ENCODE measurements around the gene ONECUT1.

The ONECUT1 gene

DNA sequence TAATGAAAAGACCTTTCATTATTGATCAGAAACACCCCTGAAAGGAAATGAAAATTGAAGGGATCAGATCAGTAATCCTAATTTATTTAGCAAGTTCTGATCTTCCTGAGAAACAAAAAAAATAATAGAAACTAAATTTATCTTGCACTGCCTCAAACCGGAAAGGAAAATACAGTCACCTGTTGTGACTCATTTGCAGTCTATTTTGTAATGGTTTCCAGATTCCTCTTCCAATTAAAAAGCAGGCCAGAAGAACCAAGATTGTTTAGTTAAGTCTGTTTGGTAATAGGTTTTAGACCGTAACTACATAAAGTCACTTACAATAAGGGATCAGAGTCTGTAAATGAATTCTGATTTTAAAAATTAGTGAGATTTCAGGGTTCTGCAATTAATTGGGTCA, 61.2 kb downstream of the ONECUT1 start:
- no peak for FAIRE-seq
- TF ChIP-seq PAX5 (IDR thresholded peaks at IDR 0.05; ENCODE audit: insufficient read depth, low read length, severe bottlenecking) (no peak), POLR2A (IDR thresholded peaks at IDR 0.05; ENCODE audit: low read depth, low read length) (no peak), POLR2AphosphoS5 (IDR thresholded peaks at IDR 0.05; ENCODE audit: low read depth, low read length) (no peak), POU2F2 (IDR thresholded peaks at IDR 0.05; ENCODE audit: low read depth, low read length) (no peak), TAF1 (IDR thresholded peaks at IDR 0.05; ENCODE audit: low read depth, low read length) (no peak), SPI1 (IDR thresholded peaks at IDR 0.05; ENCODE audit: low read depth, low read length) (no peak)
- DNase-seq (ENCODE audit: insufficient read length, low spot score) = no peak

DNA sequence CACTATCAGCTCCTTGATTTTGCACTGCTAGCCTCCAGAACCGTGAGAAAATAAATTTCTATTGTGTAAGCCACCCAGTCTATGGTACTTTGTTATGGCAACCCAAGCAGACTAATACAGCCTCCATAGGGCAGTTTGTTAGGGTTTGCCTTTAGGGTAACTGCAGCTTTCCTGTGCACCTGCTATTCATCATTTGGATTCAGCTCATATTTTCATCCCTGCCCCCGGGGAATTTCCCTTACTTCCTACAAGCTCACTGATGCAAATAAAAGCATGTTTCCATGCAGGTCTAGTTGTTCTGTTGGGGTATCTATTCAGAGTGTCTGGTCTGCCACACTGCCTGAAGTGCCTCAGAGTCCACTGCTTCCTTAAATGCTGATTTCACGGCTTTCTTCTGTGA, 62.3 kb downstream of the ONECUT1 start:
- DNase-seq (ENCODE audit: insufficient read length, low spot score) (no peak), FAIRE-seq (no peak)
- TF ChIP-seq POU2F2 (IDR thresholded peaks at IDR 0.05; ENCODE audit: low read depth, low read length) (no peak), POLR2A (IDR thresholded peaks at IDR 0.05; ENCODE audit: low read depth, low read length) (no peak), PAX5 (IDR thresholded peaks at IDR 0.05; ENCODE audit: insufficient read depth, low read length, severe bottlenecking) (no peak), TAF1 (IDR thresholded peaks at IDR 0.05; ENCODE audit: low read depth, low read length) (no peak), POLR2AphosphoS5 (IDR thresholded peaks at IDR 0.05; ENCODE audit: low read depth, low read length) (no peak), SPI1 (IDR thresholded peaks at IDR 0.05; ENCODE audit: low read depth, low read length) (no peak)

DNA sequence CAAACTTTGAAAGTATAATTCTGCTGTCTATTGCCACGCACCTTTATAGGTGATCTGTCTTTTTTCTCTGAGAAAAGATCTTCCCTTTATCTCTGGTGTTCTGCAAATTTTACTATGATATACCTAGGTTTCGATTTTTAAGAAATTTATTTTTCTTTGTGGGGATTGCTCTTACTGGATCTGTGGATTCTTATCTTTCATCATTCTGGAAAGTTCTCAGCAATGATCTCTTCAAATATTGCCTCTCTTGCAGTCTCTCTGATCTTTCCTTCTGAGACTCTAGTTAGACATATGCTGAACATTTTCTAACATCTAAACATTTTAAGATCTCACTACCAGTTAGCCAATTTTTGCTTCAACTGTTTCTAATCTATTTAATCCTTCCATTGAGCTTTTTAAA, 63.9 kb downstream of the ONECUT1 start:
- FAIRE-seq (no peak), DNase-seq (ENCODE audit: insufficient read length, low spot score) (no peak)
- TF ChIP-seq POU2F2 (IDR thresholded peaks at IDR 0.05; ENCODE audit: low read depth, low read length) (no peak), PAX5 (IDR thresholded peaks at IDR 0.05; ENCODE audit: insufficient read depth, low read length, severe bottlenecking) (no peak), SPI1 (IDR thresholded peaks at IDR 0.05; ENCODE audit: low read depth, low read length) (no peak), POLR2AphosphoS5 (IDR thresholded peaks at IDR 0.05; ENCODE audit: low read depth, low read length) (no peak), POLR2A (IDR thresholded peaks at IDR 0.05; ENCODE audit: low read depth, low read length) (no peak), TAF1 (IDR thresholded peaks at IDR 0.05; ENCODE audit: low read depth, low read length) (no peak)

DNA sequence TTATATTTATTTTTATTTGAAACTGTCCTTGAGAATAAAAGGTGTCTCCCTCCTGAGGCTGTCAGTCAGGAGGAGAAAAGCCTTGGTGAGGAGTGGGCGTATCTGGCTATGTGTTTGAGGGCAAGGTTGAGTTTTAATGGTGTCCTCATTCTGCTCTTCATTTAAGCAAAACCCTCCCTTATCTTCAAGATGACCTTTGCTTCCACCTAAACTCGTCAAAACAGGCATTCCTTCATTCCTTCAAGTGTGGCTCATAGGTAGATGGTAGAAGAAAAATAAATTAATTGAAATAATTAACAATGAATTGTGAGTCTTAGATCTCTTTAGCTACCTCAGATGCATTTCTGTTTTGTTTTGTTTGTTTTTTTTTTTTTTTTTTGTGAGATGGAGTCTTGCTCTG, 71.6 kb downstream of the ONECUT1 start:
- no peak for FAIRE-seq
- TF ChIP-seq TAF1 (IDR thresholded peaks at IDR 0.05; ENCODE audit: low read depth, low read length) = no peak
- TF ChIP-seq POLR2AphosphoS5 (IDR thresholded peaks at IDR 0.05; ENCODE audit: low read depth, low read length) = no peak
- TF ChIP-seq POLR2A (IDR thresholded peaks at IDR 0.05; ENCODE audit: low read depth, low read length) = no peak
- no peak for TF ChIP-seq SPI1 (IDR thresholded peaks at IDR 0.05; ENCODE audit: low read depth, low read length)
- no peak for TF ChIP-seq PAX5 (IDR thresholded peaks at IDR 0.05; ENCODE audit: insufficient read depth, low read length, severe bottlenecking)
- no peak for TF ChIP-seq POU2F2 (IDR thresholded peaks at IDR 0.05; ENCODE audit: low read depth, low read length)
- no peak for DNase-seq (ENCODE audit: insufficient read length, low spot score)

DNA sequence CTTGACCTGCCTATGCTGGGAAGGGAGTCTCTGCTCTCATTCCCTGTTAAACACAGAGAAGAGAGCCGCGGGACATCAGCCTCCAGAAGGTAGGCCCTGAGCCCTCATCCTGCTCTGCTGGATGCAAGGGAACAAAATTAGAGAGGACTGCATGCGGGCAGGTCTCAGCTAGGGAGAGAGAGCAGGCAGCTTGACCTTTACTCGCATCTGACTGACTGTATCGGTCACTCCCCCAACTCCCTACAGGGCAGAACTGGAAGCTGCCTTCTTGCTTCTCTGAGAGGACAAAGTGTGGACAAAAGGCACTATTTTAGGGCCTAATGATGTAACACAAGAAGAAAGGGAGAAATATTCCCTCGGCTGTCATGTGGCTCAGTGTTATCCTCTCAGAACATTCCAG, 72.2 kb downstream of the ONECUT1 start:
- DNase-seq (ENCODE audit: insufficient read length, low spot score) = no peak
- TF ChIP-seq POLR2A (IDR thresholded peaks at IDR 0.05; ENCODE audit: low read depth, low read length) (no peak), SPI1 (IDR thresholded peaks at IDR 0.05; ENCODE audit: low read depth, low read length) (no peak), PAX5 (IDR thresholded peaks at IDR 0.05; ENCODE audit: insufficient read depth, low read length, severe bottlenecking) (no peak), POU2F2 (IDR thresholded peaks at IDR 0.05; ENCODE audit: low read depth, low read length) (no peak), POLR2AphosphoS5 (IDR thresholded peaks at IDR 0.05; ENCODE audit: low read depth, low read length) (no peak), TAF1 (IDR thresholded peaks at IDR 0.05; ENCODE audit: low read depth, low read length) (no peak)
- FAIRE-seq = no peak

DNA sequence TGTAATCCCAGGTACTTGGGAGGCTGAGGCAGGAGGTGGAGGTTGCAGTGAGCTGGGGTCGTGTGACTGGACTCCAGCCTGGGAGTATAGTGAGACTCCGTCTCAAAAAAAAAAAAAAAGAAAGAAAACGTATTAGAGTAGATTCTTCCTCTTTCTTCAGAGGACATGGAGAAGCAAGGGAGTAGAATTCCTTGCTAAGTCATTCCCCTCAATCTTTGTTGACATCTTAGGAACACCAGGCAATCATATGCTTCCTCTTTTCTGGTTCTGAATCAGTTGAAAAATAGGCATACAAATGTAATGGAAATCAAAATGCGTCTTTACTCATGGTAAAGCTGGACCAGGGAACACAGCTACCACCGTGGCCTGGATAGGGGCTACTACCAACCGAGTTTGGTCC, 72.7 kb downstream of the ONECUT1 start:
- DNase-seq (ENCODE audit: insufficient read length, low spot score) = no peak
- TF ChIP-seq POLR2AphosphoS5 (IDR thresholded peaks at IDR 0.05; ENCODE audit: low read depth, low read length) (no peak), PAX5 (IDR thresholded peaks at IDR 0.05; ENCODE audit: insufficient read depth, low read length, severe bottlenecking) (no peak), TAF1 (IDR thresholded peaks at IDR 0.05; ENCODE audit: low read depth, low read length) (no peak), POLR2A (IDR thresholded peaks at IDR 0.05; ENCODE audit: low read depth, low read length) (no peak), SPI1 (IDR thresholded peaks at IDR 0.05; ENCODE audit: low read depth, low read length) (no peak), POU2F2 (IDR thresholded peaks at IDR 0.05; ENCODE audit: low read depth, low read length) (no peak)
- no peak for FAIRE-seq

DNA sequence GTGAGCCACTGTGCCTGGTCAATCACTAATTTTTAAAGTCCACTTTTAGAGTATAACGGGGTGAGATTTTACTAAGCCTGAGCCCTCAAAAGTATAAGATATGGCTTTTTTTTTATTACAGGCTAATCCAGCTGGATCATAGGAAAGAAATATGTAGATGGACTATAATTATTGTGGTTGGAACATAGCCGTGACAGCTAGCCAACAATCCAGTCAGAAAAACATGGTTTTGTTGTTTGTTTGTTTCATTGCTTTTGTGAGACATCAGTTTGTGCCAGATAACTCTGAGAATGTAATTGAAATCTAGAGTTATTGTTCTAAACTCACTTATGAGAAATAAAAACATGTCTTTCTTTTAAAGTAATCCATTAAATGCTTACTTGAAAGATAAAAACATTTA, 73.6 kb downstream of the ONECUT1 start:
- no peak for DNase-seq (ENCODE audit: insufficient read length, low spot score)
- FAIRE-seq = no peak
- TF ChIP-seq POU2F2 (IDR thresholded peaks at IDR 0.05; ENCODE audit: low read depth, low read length) = no peak
- no peak for TF ChIP-seq PAX5 (IDR thresholded peaks at IDR 0.05; ENCODE audit: insufficient read depth, low read length, severe bottlenecking)
- TF ChIP-seq POLR2AphosphoS5 (IDR thresholded peaks at IDR 0.05; ENCODE audit: low read depth, low read length) = no peak
- TF ChIP-seq TAF1 (IDR thresholded peaks at IDR 0.05; ENCODE audit: low read depth, low read length) = no peak
- TF ChIP-seq POLR2A (IDR thresholded peaks at IDR 0.05; ENCODE audit: low read depth, low read length) = no peak
- no peak for TF ChIP-seq SPI1 (IDR thresholded peaks at IDR 0.05; ENCODE audit: low read depth, low read length)

DNA sequence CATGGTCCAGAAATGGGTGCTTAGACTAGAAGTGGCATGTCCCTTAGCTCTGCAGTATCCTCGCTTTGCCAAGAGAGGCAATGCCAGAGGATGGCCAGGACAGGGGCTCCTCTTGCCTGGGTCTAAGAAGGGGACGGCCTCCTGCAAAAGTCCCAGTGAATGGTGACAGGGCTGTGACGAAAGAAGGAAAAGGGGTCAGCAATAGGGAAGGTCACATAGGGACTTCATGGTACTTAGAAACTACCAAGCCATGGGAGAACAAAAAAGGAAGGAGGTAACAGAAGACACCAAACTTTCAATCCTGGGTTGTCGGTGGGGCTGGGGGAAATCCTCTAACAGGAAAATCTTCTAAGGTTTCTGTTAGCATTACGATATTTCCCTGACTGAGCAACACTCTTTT, 74.7 kb downstream of the ONECUT1 start:
- FAIRE-seq = no peak

DNA sequence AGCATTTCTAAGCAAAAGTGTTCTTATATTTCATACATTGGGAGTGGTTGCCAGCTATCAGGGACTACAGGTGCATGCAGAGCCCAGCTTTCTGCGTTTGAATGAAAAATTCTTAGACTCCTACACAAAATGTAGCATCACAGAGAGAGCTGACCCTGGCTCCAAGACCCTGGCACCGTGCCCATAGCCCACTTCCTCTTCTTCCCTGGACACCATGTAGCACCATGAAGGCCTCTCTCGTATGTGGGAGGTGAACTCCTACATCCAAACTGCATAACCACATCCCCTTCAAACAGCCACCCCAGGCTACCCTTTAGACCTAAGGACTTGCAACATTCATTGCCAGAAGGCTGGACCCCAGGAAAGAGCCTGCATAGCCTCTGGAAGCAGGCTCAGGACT, 75.2 kb downstream of the ONECUT1 start:
- FAIRE-seq (no peak), DNase-seq (ENCODE audit: insufficient read length, low spot score) (no peak)
- no peak for TF ChIP-seq PAX5 (IDR thresholded peaks at IDR 0.05; ENCODE audit: insufficient read depth, low read length, severe bottlenecking)
- peak; percentile 84 for TF ChIP-seq SPI1 (IDR thresholded peaks at IDR 0.05; ENCODE audit: low read depth, low read length)
- no peak for TF ChIP-seq POLR2A (IDR thresholded peaks at IDR 0.05; ENCODE audit: low read depth, low read length)

More for the DNA sequence above, 74.7 kb downstream of the ONECUT1 start:
- no peak for TF ChIP-seq SPI1 (IDR thresholded peaks at IDR 0.05; ENCODE audit: low read depth, low read length)
- TF ChIP-seq POLR2AphosphoS5 (IDR thresholded peaks at IDR 0.05; ENCODE audit: low read depth, low read length) = no peak
- no peak for TF ChIP-seq TAF1 (IDR thresholded peaks at IDR 0.05; ENCODE audit: low read depth, low read length)
- TF ChIP-seq POLR2A (IDR thresholded peaks at IDR 0.05; ENCODE audit: low read depth, low read length) = no peak
- no peak for TF ChIP-seq POU2F2 (IDR thresholded peaks at IDR 0.05; ENCODE audit: low read depth, low read length)
- TF ChIP-seq PAX5 (IDR thresholded peaks at IDR 0.05; ENCODE audit: insufficient read depth, low read length, severe bottlenecking) = no peak
- DNase-seq (ENCODE audit: insufficient read length, low spot score) = no peak

DNA sequence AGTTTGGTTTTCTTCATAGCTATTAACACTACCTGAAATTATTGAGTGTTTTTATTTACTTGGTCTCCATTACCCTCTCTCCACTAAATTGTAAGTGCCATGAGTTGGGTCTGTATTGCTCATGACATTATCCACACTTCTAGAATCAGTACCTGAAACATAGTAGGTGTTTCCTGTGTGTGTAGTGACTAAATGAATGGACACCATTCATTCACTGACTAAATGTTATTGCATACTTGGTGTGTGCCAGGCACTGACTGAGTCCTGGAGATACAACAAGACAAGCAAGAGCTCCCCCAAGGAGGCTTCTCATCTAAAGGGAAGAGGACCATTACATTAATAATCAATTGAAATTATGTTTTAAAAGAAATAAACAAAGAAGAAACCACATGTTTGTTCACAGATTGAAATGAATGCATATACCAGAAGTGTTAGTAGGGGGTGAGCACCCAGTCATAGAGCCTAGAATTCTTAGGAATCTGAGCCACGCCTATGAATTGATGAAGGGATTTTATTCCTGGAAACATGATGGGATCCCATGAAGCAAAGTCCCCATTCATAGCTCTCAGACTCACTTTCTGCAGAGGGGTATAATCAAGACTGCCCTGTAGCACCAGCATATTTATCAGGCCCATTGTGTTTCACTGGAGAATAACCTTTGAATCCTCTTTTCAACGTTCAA, 79.3 kb downstream of the ONECUT1 start:
- FAIRE-seq = peak; percentile 62
- TF ChIP-seq TAF1 (IDR thresholded peaks at IDR 0.05; ENCODE audit: low read depth, low read length) (no peak), PAX5 (IDR thresholded peaks at IDR 0.05; ENCODE audit: insufficient read depth, low read length, severe bottlenecking) (no peak), POU2F2 (IDR thresholded peaks at IDR 0.05; ENCODE audit: low read depth, low read length) (no peak), POLR2AphosphoS5 (IDR thresholded peaks at IDR 0.05; ENCODE audit: low read depth, low read length) (no peak), SPI1 (IDR thresholded peaks at IDR 0.05; ENCODE audit: low read depth, low read length) (no peak)

More for the DNA sequence above, 79.3 kb downstream of the ONECUT1 start:
- no peak for DNase-seq (ENCODE audit: insufficient read length, low spot score)
